Right ventricle myocardium inferior (tissue), 1 donor: ENCODE measurements around the gene SOX2. TPM values are rescaled to one million over a fixed set of nuclear protein-coding genes. Genes with fewer than 3 reads are reported as not detected.

Experiments used
- ATAC-seq: fragments of 200-7000 bp; cut with Tn5 transposase; one replicate; pipeline ENCODE4 v1.9.1; 2020; ENCODE audit warnings: mild to moderate bottlenecking, moderate library complexity
- DNase-seq: peaks from one replicate; pipeline ENCODE4 v3.0.0; 2021; ENCODE audit errors: missing footprints
- intact Hi-C: fragments of 100-400 bp; cut with DNase I; formaldehyde crosslinking; loops from one replicate; pipeline ENCODE4 v1.11.0; 2022
- total RNA-seq: library from RNA; stranded (reverse); fragmentation: NEBNext Ultra II Directional; extraction: Animal tissue kit (Norgen Biotek cat#: 25700); gene quantifications from one replicate; pipeline ENCODE4 v1.2.1, GENCODE V29; 2021
- donor health status: DM: no; HTN: yes; CAD: no; lungs with severe emphysema.

The SOX2 gene
- total RNA-seq, 1 donor from 2014 or later, result 0.27 TPM

- DNase-seq, result no peak
- intact Hi-C loops, result no loop called here
- no peak for ATAC-seq
Observed at GRCh38 chr3:181718987-181719911, 7.5 kb downstream of the SOX2 start.

GRCh38 chr3:181719991-181720680 lies 8.4 kb downstream of the SOX2 start:
- no peak for ATAC-seq
- no peak for DNase-seq
- intact Hi-C loops, result loop anchor here (5.0 kb wide), 1 partner anchor 967 kb away; no protein-coding TSS in a partner anchor

GRCh38 chr3:181721046-181721875 lies 9.5 kb downstream of the SOX2 start:
- DNase-seq (no peak), ATAC-seq (no peak)
- intact Hi-C loops, result loop anchor here (5.0 kb wide), 1 partner anchor 966 kb away; no protein-coding TSS in a partner anchor

- intact Hi-C loops, result loop anchor here (5.0 kb wide), 1 partner anchor 965 kb away; no protein-coding TSS in a partner anchor
- ATAC-seq, result no peak
- DNase-seq, result no peak
Observed at GRCh38 chr3:181722156-181722555, 10.4 kb downstream of the SOX2 start.

GRCh38 chr3:181722766-181723425 lies 11.2 kb downstream of the SOX2 start:
- no peak for DNase-seq
- no peak for ATAC-seq
- intact Hi-C loops, result loop anchor here (5.0 kb wide), 1 partner anchor 964 kb away; no protein-coding TSS in a partner anchor

GRCh38 chr3:181723625-181724191 lies 12.0 kb downstream of the SOX2 start:
- intact Hi-C loops, result loop anchor here (5.0 kb wide), 1 partner anchor 964 kb away; no protein-coding TSS in a partner anchor
- no peak for ATAC-seq
- no peak for DNase-seq

- intact Hi-C loops, result loop anchor here (5.0 kb wide), 1 partner anchor 963 kb away; no protein-coding TSS in a partner anchor
- DNase-seq, result no peak
- ATAC-seq, result no peak
Observed at GRCh38 chr3:181724192-181724965, 12.7 kb downstream of the SOX2 start.

GRCh38 chr3:181725131-181725731 lies 13.5 kb downstream of the SOX2 start:
- no peak for ATAC-seq
- intact Hi-C loops, result no loop called here

GRCh38 chr3:181725830-181726229 lies 14.1 kb downstream of the SOX2 start:
- intact Hi-C loops, result no loop called here
- ATAC-seq (no peak), DNase-seq (no peak)

More at GRCh38 chr3:181725131-181725731, 13.5 kb downstream of the SOX2 start:
- no peak for DNase-seq

- intact Hi-C loops, result no loop called here
- no peak for DNase-seq
- no peak for ATAC-seq
Observed at GRCh38 chr3:181726351-181727330, 14.9 kb downstream of the SOX2 start.

- DNase-seq (no peak), ATAC-seq (no peak)
- intact Hi-C loops, result no loop called here
Observed at GRCh38 chr3:181727341-181728032, 15.8 kb downstream of the SOX2 start.

- intact Hi-C loops, result no loop called here
- DNase-seq, result no peak
- no peak for ATAC-seq
Observed at GRCh38 chr3:181728470-181729340, 17.0 kb downstream of the SOX2 start.

GRCh38 chr3:181729341-181729869 lies 17.7 kb downstream of the SOX2 start:
- ATAC-seq (no peak), DNase-seq (no peak)
- intact Hi-C loops, result no loop called here

- DNase-seq (no peak), ATAC-seq (no peak)
- intact Hi-C loops, result no loop called here
Observed at GRCh38 chr3:181730316-181730715, 18.6 kb downstream of the SOX2 start.
